ENCODE measurements around the gene CBR4. TPM values are rescaled to one million over a fixed set of nuclear protein-coding genes. Genes with fewer than 3 reads are reported as not detected.

Gene CBR4
- total and polyA plus RNA-seq, 10 donors, result 7.5 to 33.4 (median 21.3) TPM

GRCh38 chr4:169005453-169006099 lies 4.5 kb downstream of the CBR4 start:
- H3K27ac ChIP-seq, result no peak overlapping the region
- H3K36me3 ChIP-seq, result peaks cover 0 to 61% (median 28%) of the 10 kb centered on the region in 6 donors
- no peaks in the 10 kb centered on the region for H3K27me3 ChIP-seq (replicated peaks in 1 of 7)
- H3K4me3 ChIP-seq, result no peak overlapping the region
- no peaks in the 10 kb centered on the region for H3K9me3 ChIP-seq
- WGBS, 5 donors, result 67 to 92% (median 82%) methylated on average over 1 of the region's 1 CpG
- H3K4me1 ChIP-seq, result peaks cover 10 to 51% (median 30%) of the 10 kb centered on the region in 6 donors
- DNase-seq, result no peak
- intact Hi-C loops (cut with DNase I; ENCODE audit: low total_unique reads), result no loop called here
- TF ChIP-seq CTCF (IDR thresholded peaks at IDR 0.05 in 8 of 11, conservative IDR thresholded peaks at IDR 0.05 in 3 of 11), result peak in 1 of 11 experiments; percentile 16
- TF ChIP-seq POLR2AphosphoS5 (IDR thresholded peaks at IDR 0.05), result no peak
- TF ChIP-seq POLR2A (IDR thresholded peaks at IDR 0.05), result no peak

GRCh38 chr4:169000315-169000714 lies 9.7 kb downstream of the CBR4 start:
- intact Hi-C loops (cut with DNase I; ENCODE audit: low total_unique reads), result no loop called here
- no peak overlapping the region for H3K27ac ChIP-seq
- H3K27me3 ChIP-seq (replicated peaks in 1 of 7), result no peaks in the 10 kb centered on the region
- TF ChIP-seq POLR2A (IDR thresholded peaks at IDR 0.05) (no peak), POLR2AphosphoS5 (IDR thresholded peaks at IDR 0.05) (no peak), CTCF (IDR thresholded peaks at IDR 0.05 in 8 of 11, conservative IDR thresholded peaks at IDR 0.05 in 3 of 11) (no peak)
- H3K4me3 ChIP-seq, result no peak overlapping the region
- H3K9me3 ChIP-seq, result no peaks in the 10 kb centered on the region
- H3K36me3 ChIP-seq, result peaks cover 0 to 100% (median 36%) of the 10 kb centered on the region in 6 donors
- peaks cover 0 to 13% (median 0%) of the 10 kb centered on the region in 6 donors for H3K4me1 ChIP-seq
- DNase-seq, result no peak
- WGBS, 5 donors, result 91 to 100% (median 97%) methylated on average over 1 of the region's 1 CpG

- DNase-seq, result no peak
- TF ChIP-seq POLR2A (IDR thresholded peaks at IDR 0.05) (no peak), POLR2AphosphoS5 (IDR thresholded peaks at IDR 0.05) (no peak), CTCF (IDR thresholded peaks at IDR 0.05 in 8 of 11, conservative IDR thresholded peaks at IDR 0.05 in 3 of 11) (no peak)
- H3K36me3 ChIP-seq, result peaks cover 0 to 100% (median 33%) of the 10 kb centered on the region in 6 donors
- H3K27me3 ChIP-seq (replicated peaks in 1 of 7), result no peaks in the 10 kb centered on the region
- WGBS, 5 donors, result 75 to 87% (median 85%) methylated on average over 4 of the region's 4 CpGs
- H3K27ac ChIP-seq, result no peak overlapping the region
- no peak overlapping the region for H3K4me3 ChIP-seq
- intact Hi-C loops (cut with DNase I; ENCODE audit: low total_unique reads), result no loop called here
- H3K9me3 ChIP-seq, result no peaks in the 10 kb centered on the region
- peaks cover 0 to 8% (median 0%) of the 10 kb centered on the region in 6 donors for H3K4me1 ChIP-seq
Observed at GRCh38 chr4:168999809-169000208, 10.2 kb downstream of the CBR4 start.

- Histone ChIP-seq H3K36me3 (peaks cover 0 to 96% (median 28%) of the 10 kb centered on the region in 6 donors), H3K4me3 (no peak overlapping the region), H3K9me3 (no peaks in the 10 kb centered on the region), H3K27ac (no peak overlapping the region), H3K4me1 (peaks cover 0 to 10% (median 0%) of the 10 kb centered on the region in 6 donors), H3K27me3 (replicated peaks in 1 of 7) (no peaks in the 10 kb centered on the region)
- DNase-seq, result no peak
- WGBS, 5 donors, result 93 to 100% (median 96%) methylated on average over 1 of the region's 1 CpG
- TF ChIP-seq POLR2A (IDR thresholded peaks at IDR 0.05) (no peak), CTCF (IDR thresholded peaks at IDR 0.05 in 8 of 11, conservative IDR thresholded peaks at IDR 0.05 in 3 of 11) (no peak), POLR2AphosphoS5 (IDR thresholded peaks at IDR 0.05) (no peak)
- intact Hi-C loops (cut with DNase I; ENCODE audit: low total_unique reads), result no loop called here
Observed at GRCh38 chr4:168998596-168998995, 11.5 kb downstream of the CBR4 start.

Measured in spleen (tissue), 11 donors.